KMS-11 (cell line): Measurements from ENCODE around the gene ALOX5AP.
A peak's percentile ranks its signal among the peaks of the same experiment; 100 is the strongest.

Source experiments
- H2AFZ ChIP-seq: fragments of 200-600 bp; sonication (generic); 2 replicates; pipeline ENCODE4 v1.6.1; 2016; ENCODE audit warnings: antibody characterized with exemption, mixed run types, low read depth
- H3K27ac ChIP-seq: fragments of 200-600 bp; sonication (generic); 2 replicates; pipeline ENCODE4 v1.6.1; 2016; ENCODE audit warnings: mild to moderate bottlenecking, mixed run types
- H3K27me3 ChIP-seq: fragments of 200-600 bp; sonication (generic); 2 replicates; pipeline ENCODE4 v1.6.1; 2017; ENCODE audit warnings: mild to moderate bottlenecking, low read depth, mixed run types, moderate library complexity; ENCODE audit not compliant: insufficient read depth
- H3K36me3 ChIP-seq: fragments of 200-600 bp; sonication (generic); 2 replicates; pipeline ENCODE4 v1.6.1; 2017; ENCODE audit warnings: mild to moderate bottlenecking, mixed run types; ENCODE audit not compliant: insufficient read depth
- H3K4me1 ChIP-seq: fragments of 200-600 bp; sonication (generic); 2 replicates; pipeline ENCODE4 v1.6.1; 2016; ENCODE audit warnings: mild to moderate bottlenecking, low read depth, mixed run types; ENCODE audit not compliant: poor library complexity, severe bottlenecking
- H3K4me2 ChIP-seq: fragments of 200-600 bp; sonication (generic); 2 replicates; pipeline ENCODE4 v1.7.0; 2016; ENCODE audit warnings: mild to moderate bottlenecking, mixed run types
- H3K4me3 ChIP-seq: fragments of 200-600 bp; sonication (generic); IDR thresholded peaks from 2 replicates; pipeline ENCODE4 v1.6.1; 2017; ENCODE audit warnings: low read depth, low read length, mixed read lengths; ENCODE audit not compliant: insufficient read depth
- H3K79me2 ChIP-seq: fragments of 200-600 bp; sonication (generic); 2 replicates; pipeline ENCODE4 v1.6.1; 2016; ENCODE audit warnings: low read depth, mixed run types; ENCODE audit not compliant: insufficient read depth
- H3K9ac ChIP-seq: fragments of 200-600 bp; sonication (generic); 2 replicates; pipeline ENCODE4 v1.6.1; 2016; ENCODE audit warnings: mild to moderate bottlenecking, mixed run types
- H4K20me1 ChIP-seq: fragments of 200-600 bp; sonication (generic); 2 replicates; pipeline ENCODE4 v1.6.1; 2016; ENCODE audit warnings: mild to moderate bottlenecking, mixed run types; ENCODE audit not compliant: insufficient read depth
- TF ChIP-seq, protein P1 (sequence below): fragments of 200-600 bp; sonication (generic); conservative IDR thresholded peaks from 2 replicates; pipeline ENCODE4 v1.6.1; 2017; ENCODE audit warnings: low read depth, mild to moderate bottlenecking, antibody characterized with exemption, low read length, moderate library complexity, mixed read lengths

ALOX5AP gene

DNA sequence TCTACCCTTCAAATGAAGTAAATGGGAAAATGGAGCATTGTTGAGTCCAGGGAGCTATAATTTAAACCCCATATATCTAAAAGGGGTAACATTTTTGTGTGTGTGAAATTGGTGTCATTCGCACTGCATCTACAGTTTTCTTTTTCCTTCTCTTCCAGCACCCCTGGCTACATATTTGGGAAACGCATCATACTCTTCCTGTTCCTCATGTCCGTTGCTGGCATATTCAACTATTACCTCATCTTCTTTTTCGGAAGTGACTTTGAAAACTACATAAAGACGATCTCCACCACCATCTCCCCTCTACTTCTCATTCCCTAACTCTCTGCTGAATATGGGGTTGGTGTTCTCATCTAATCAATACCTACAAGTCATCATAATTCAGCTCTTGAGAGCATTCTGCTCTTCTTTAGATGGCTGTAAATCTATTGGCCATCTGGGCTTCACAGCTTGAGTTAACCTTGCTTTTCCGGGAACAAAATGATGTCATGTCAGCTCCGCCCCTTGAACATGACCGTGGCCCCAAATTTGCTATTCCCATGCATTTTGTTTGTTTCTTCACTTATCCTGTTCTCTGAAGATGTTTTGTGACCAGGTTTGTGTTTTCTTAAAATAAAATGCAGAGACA, 28.6 kb downstream of the ALOX5AP start:
- H4K20me1 ChIP-seq: no peaks in the 10 kb centered on the region
- no peaks in the 10 kb centered on the region for H3K27me3 ChIP-seq
- no peaks in the 10 kb centered on the region for H3K79me2 ChIP-seq
- no peaks in the 10 kb centered on the region for H3K36me3 ChIP-seq
- no peak overlapping the region for H3K4me3 ChIP-seq
- peaks cover 18% of the 10 kb centered on the region for H3K4me1 ChIP-seq
- H3K27ac ChIP-seq: no peak overlapping the region
- TF ChIP-seq, protein P1, sequence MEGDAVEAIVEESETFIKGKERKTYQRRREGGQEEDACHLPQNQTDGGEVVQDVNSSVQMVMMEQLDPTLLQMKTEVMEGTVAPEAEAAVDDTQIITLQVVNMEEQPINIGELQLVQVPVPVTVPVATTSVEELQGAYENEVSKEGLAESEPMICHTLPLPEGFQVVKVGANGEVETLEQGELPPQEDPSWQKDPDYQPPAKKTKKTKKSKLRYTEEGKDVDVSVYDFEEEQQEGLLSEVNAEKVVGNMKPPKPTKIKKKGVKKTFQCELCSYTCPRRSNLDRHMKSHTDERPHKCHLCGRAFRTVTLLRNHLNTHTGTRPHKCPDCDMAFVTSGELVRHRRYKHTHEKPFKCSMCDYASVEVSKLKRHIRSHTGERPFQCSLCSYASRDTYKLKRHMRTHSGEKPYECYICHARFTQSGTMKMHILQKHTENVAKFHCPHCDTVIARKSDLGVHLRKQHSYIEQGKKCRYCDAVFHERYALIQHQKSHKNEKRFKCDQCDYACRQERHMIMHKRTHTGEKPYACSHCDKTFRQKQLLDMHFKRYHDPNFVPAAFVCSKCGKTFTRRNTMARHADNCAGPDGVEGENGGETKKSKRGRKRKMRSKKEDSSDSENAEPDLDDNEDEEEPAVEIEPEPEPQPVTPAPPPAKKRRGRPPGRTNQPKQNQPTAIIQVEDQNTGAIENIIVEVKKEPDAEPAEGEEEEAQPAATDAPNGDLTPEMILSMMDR: no peak
- no peak overlapping the region for H2AFZ ChIP-seq
- no peak overlapping the region for H3K4me2 ChIP-seq
- H3K9ac ChIP-seq: no peak overlapping the region

DNA sequence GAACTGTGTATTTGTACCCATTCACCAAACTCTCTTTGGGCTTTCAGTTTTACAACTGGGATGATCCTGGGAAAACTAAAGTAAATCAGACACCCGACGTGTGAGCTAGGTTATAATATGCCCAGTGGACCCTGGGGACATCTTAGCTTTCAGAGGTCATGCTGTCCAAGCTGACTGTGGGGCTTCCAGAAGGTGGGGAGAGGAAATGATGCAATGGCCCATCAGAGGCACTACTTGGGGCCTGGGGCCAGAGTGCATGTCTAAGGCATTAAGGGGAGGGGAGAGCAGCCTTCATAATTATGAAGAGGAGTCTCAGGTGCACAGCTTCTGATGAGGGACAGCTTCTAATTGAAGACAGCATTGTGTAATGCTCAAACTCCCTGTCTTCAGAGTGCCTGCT, 30.9 kb downstream of the ALOX5AP start:
- TF ChIP-seq, protein P1: no peak
- no peaks in the 10 kb centered on the region for H3K27me3 ChIP-seq
- H3K27ac ChIP-seq: no peak overlapping the region
- no peaks in the 10 kb centered on the region for H3K79me2 ChIP-seq
- H4K20me1 ChIP-seq: no peaks in the 10 kb centered on the region
- peaks cover 18% of the 10 kb centered on the region for H3K4me1 ChIP-seq
- no peak overlapping the region for H3K4me3 ChIP-seq
- no peak overlapping the region for H3K9ac ChIP-seq
- no peaks in the 10 kb centered on the region for H3K36me3 ChIP-seq
- H2AFZ ChIP-seq: no peak overlapping the region
- no peak overlapping the region for H3K4me2 ChIP-seq

DNA sequence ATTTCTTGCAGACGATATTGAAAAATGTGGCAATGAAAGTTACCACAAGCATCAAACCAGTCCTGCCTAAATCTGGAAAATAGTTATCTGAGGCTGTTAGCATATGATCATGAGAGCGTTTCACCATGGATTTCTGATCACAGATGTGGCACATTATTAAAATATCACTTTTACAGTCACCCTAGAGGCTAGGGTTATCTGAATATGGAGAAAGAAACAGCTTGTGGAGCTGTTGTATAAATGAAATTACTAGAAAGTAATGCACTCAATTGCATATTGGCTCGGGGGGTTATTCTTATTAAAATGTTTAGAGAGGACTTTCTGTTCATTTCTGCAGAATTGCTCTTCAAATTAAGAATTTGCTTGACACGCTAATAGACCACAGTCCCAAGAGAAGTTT, 35.6 kb downstream of the ALOX5AP start:
- no peaks in the 10 kb centered on the region for H4K20me1 ChIP-seq
- no peaks in the 10 kb centered on the region for H3K79me2 ChIP-seq
- H3K4me2 ChIP-seq: no peak overlapping the region
- no peaks in the 10 kb centered on the region for H3K36me3 ChIP-seq
- H3K9ac ChIP-seq: no peak overlapping the region
- H3K4me3 ChIP-seq: no peak overlapping the region
- H3K27ac ChIP-seq: no peak overlapping the region
- H2AFZ ChIP-seq: no peak overlapping the region
- no peaks in the 10 kb centered on the region for H3K27me3 ChIP-seq
- TF ChIP-seq, protein P1: no peak
- peaks cover 39% of the 10 kb centered on the region for H3K4me1 ChIP-seq

DNA sequence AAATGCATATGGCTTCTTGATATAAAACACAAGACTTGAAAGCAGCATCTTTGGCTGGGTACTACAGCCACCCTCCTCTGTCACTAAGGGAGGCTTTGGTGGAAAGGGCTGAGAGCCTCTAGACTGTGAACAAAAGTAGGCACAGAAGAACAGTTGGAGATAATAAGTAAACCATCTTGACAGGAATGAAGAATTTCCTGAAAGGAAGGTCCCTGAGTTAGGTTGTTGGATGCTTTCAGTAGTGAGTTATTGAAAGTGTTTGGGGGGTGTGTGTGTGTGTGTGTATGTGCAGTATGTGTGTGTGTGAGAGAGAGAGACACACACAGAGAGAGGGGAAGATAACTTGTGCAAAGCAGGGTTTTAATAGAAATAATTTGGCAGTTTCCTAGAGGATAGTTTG, 38.2 kb downstream of the ALOX5AP start:
- Histone ChIP-seq H3K4me2 (peak overlapping the region; percentile 63; the same call in 1 of the 2 replicates), H3K79me2 (no peaks in the 10 kb centered on the region), H3K4me1 (peaks cover 22% of the 10 kb centered on the region), H3K27me3 (no peaks in the 10 kb centered on the region), H3K9ac (no peak overlapping the region), H3K4me3 (no peak overlapping the region), H4K20me1 (no peaks in the 10 kb centered on the region), H3K36me3 (no peaks in the 10 kb centered on the region), H3K27ac (no peak overlapping the region), H2AFZ (peak overlapping the region; percentile 40; the same call in 1 of the 2 replicates)
- TF ChIP-seq, protein P1: no peak
